OCI-LY3 (cell line): ENCODE results near the gene ADCY9.

Experiments
- H2AFZ ChIP-seq: fragments of 200-600, 300-600 bp; shearing (Covaris generic); 2 replicates; pipeline ENCODE4 v1.6.0; 2014; ENCODE audit warnings: antibody characterized with exemption, low read depth, low read length
- H3K27ac ChIP-seq: fragments of 200-600, 300-600 bp; sonication (generic); 2 replicates; pipeline ENCODE4 v1.5.1; 2014; ENCODE audit warnings: mild to moderate bottlenecking, low read length, moderate library complexity, mixed read lengths
- H3K27me3 ChIP-seq: fragments of 200-600, 300-600 bp; sonication (generic); 2 replicates; pipeline ENCODE4 v1.6.1; 2014; ENCODE audit warnings: low read depth, low read length, mixed read lengths
- H3K36me3 ChIP-seq: fragments of 200-600, 300-600 bp; sonication (generic); replicated peaks from 2 replicates; pipeline ENCODE3; 2014; ENCODE audit warnings: low read depth, low read length, mixed read lengths
- H3K4me1 ChIP-seq: fragments of 300-600, 200-600 bp; sonication (generic); 2 replicates; pipeline ENCODE4 v1.6.1; 2014; ENCODE audit warnings: low read length, mixed read lengths
- H3K4me2 ChIP-seq: fragments of 200-600, 300-600 bp; sonication (generic); 2 replicates; pipeline ENCODE4 v1.6.1; 2014; ENCODE audit warnings: low read length, mixed read lengths
- H3K4me3 ChIP-seq: fragments of 300-600, 200-600 bp; sonication (generic); 2 replicates; pipeline ENCODE4 v1.5.1; 2014; ENCODE audit warnings: antibody characterized with exemption, mild to moderate bottlenecking, low read length, moderate library complexity
- H3K79me2 ChIP-seq: fragments of 300-600, 200-600 bp; shearing (Covaris generic); 2 replicates; pipeline ENCODE4 v1.6.1; 2014; ENCODE audit warnings: mild to moderate bottlenecking, low read length, mixed read lengths
- H3K9ac ChIP-seq: fragments of 300-600, 200-600 bp; shearing (Covaris generic); 2 replicates; pipeline ENCODE4 v1.6.0; 2014; ENCODE audit warnings: mild to moderate bottlenecking, low read length, moderate library complexity
- H3K9me3 ChIP-seq: fragments of 200-600, 300-600 bp; shearing (Covaris generic); 2 replicates; pipeline ENCODE4 v1.6.1; 2014; ENCODE audit warnings: low read length, mixed read lengths; ENCODE audit not compliant: insufficient read depth
- H4K20me1 ChIP-seq: fragments of 200-600, 300-600 bp; sonication (generic); 2 replicates; pipeline ENCODE4 v1.6.1; 2016; ENCODE audit warnings: low read length, mixed read lengths; ENCODE audit not compliant: insufficient read depth
- CTCF ChIP-seq: fragments of 200-600, 300-600 bp; sonication (generic); IDR thresholded peaks from 2 replicates; pipeline ENCODE4 v1.5.1; 2014; ENCODE audit warnings: antibody characterized with exemption, low read length, low read depth
- EZH2phosphoT487 ChIP-seq: fragments of 200-600 bp; shearing (Covaris generic); IDR thresholded peaks from 2 replicates; pipeline ENCODE4 v1.6.1; 2018; ENCODE audit warnings: antibody characterized with exemption, mixed run types, low read depth

The ADCY9 gene

DNA sequence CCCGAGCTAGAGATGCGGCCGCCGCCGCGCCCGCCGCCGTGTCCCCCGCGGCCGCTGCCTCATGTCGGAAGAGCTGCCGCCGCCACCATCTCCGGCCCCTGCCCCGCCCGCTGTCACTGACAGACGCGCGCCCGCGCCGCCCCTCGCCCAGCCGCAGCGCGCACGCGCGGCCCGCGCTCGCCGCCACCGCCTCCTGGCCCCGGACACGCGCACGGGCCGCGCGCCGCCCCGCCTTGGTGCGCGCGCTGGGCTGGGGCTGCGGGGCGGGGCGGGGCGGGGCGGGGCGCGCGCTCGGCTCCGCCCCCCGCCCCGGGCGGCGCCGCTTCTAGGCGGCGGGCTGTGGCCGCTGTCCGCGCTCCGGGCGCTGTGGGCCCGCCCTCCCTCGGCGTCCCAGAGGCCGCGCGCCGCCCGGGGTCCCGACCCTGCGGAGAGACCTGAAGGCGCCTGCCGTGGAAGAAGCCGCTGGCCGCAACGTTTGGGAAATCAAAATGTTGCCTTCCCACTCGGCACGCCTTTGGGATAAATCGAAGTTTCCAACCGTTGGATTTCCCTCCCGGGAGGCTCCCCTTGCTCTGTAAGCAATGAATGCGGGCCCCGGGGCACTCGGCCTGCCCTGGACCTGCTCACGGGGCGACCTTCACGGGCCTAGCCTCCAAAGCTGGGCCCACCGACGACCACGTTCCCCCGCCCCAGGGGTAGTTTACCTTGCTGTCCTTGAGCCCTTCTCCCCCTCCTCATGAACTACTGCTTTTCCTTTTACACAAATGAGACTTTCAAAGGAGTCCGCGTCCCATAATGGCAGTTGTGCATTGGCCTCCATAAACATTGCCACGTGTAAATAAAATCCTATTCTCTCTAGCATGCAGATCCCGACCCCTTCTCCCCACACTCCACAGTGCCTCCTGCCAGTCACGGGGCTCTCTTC is at the start of gene ADCY9:
Gene ADCY9 (minus strand): TSS at position 118 of the 925 bp plus-strand sequence. CDS start 1,000 bp downstream, outside the sequence.
- no peaks in the 10 kb centered on the region for H3K9me3 ChIP-seq
- no peak within 1 kb of the TSS for H3K4me2 ChIP-seq
- H3K27ac ChIP-seq = no peak within 1 kb of the TSS
- no peaks in the 10 kb centered on the region; the same call in 1 of the 2 replicates for H3K27me3 ChIP-seq
- H3K36me3 ChIP-seq = no peaks in the 10 kb centered on the region
- H3K79me2 ChIP-seq = no peaks in the 10 kb centered on the region
- TF ChIP-seq EZH2phosphoT487 (no peak), CTCF (no peak)
- no peak within 1 kb of the TSS for H3K9ac ChIP-seq
- H2AFZ ChIP-seq = no peak within 1 kb of the TSS
- H3K4me3 ChIP-seq = no peak within 1 kb of the TSS
- H4K20me1 ChIP-seq = no peaks in the 10 kb centered on the region
- no peaks in the 10 kb centered on the region for H3K4me1 ChIP-seq

- Histone ChIP-seq H3K27ac (no peak overlapping the region), H3K9ac (no peak overlapping the region), H4K20me1 (no peaks in the 10 kb centered on the region), H3K9me3 (no peaks in the 10 kb centered on the region), H3K27me3 (peaks cover 3% of the 10 kb centered on the region; the same call in 1 of the 2 replicates), H2AFZ (peak overlapping the region; percentile 68), H3K4me2 (peak overlapping the region; percentile 34), H3K4me3 (peak overlapping the region; percentile 25; the same call in 1 of the 2 replicates), H3K4me1 (no peaks in the 10 kb centered on the region; the same call in 1 of the 2 replicates), H3K79me2 (no peaks in the 10 kb centered on the region), H3K36me3 (no peaks in the 10 kb centered on the region)
- TF ChIP-seq EZH2phosphoT487 (no peak), CTCF (no peak)
Measured at GRCh38 chr16:4160658-4161430, 44.6 kb upstream of the ADCY9 start.

DNA sequence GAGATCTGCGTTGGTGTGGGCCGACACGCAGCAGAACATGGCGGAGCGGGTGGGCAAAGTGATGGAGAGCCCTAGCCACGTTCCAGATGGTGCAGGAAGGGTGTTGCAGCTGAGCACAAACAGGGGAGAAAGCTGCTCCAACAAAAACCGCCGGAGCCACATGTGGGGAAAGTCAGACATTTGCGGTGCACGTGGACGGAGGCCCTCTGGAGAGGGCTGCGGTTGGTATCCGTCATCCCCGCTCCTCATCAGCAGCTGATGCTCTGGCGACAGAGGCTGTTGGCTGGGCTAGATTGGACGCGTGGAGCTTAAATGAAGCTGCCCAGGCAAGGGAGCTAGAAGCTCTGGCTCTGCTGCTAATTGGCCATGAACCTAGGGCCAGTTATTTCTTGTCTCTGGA is 43.5 kb upstream of the ADCY9 start:
- Histone ChIP-seq H3K27ac (no peak overlapping the region), H3K27me3 (peaks cover 3% of the 10 kb centered on the region; the same call in 1 of the 2 replicates), H3K36me3 (no peaks in the 10 kb centered on the region), H3K4me3 (no peak overlapping the region), H4K20me1 (no peaks in the 10 kb centered on the region), H3K9me3 (no peaks in the 10 kb centered on the region), H3K4me1 (no peaks in the 10 kb centered on the region; the same call in 1 of the 2 replicates), H3K9ac (no peak overlapping the region), H3K4me2 (no peak overlapping the region), H3K79me2 (no peaks in the 10 kb centered on the region), H2AFZ (no peak overlapping the region)
- TF ChIP-seq EZH2phosphoT487 (no peak), CTCF (no peak)
